ENCODE measurements around the gene ATP6V1E1.
"Not testable (repeated sequence)": the region's sequence is repeated elsewhere in the genome, so short reads cannot be mapped to it uniquely, and the experiment has no call there.

Gene ATP6V1E1

GRCh38 chr22:17628406-17629172 is at the start of gene ATP6V1E1:
TSS of gene ATP6V1E1 (minus strand) at chr22:17628749. CDS start at chr22:17628635, 114 bp downstream.
- Mint-ChIP-seq H3K27ac (ENCODE audit: low read depth) (peak within 1 kb of the TSS; percentile 98), H3K4me1 (peaks cover 10% of the 10 kb centered on the region), H3K27me3 (no peaks in the 10 kb centered on the region), H3K4me3 (peak within 1 kb of the TSS; percentile 94), H3K36me3 (ENCODE audit: insufficient read depth) (peaks cover 19% of the 10 kb centered on the region), H3K9me3 (no peaks in the 10 kb centered on the region)
- peak; percentile 91 to 93 for DNase-seq (ENCODE audit: low spot score in 2 of 2)
- peak; percentile 100 for ATAC-seq (replicated peaks; ENCODE audit: extremely low read depth, poor library complexity, severe bottlenecking)

DNA sequence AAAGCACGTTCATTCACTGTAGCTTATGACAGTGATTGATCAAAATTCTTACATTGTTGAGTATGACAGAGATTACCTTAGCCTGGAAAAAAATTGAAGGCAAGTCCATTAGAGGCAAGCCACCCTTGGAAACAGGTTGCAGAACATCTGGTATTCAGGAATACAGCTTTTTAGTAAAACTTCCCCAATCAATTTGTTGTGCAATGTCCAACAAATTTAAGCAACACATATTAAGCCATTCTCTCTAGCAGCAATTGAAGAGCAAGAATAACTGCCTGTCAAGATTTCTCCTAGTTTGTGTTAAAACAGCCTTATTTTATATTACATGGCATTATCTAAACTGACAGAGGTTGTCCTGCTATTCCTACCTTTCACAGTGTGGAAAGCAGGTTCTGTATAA is 47.0 kb upstream of the ATP6V1E1 start:
- H3K4me3 Mint-ChIP-seq, result no peak overlapping the region

DNA sequence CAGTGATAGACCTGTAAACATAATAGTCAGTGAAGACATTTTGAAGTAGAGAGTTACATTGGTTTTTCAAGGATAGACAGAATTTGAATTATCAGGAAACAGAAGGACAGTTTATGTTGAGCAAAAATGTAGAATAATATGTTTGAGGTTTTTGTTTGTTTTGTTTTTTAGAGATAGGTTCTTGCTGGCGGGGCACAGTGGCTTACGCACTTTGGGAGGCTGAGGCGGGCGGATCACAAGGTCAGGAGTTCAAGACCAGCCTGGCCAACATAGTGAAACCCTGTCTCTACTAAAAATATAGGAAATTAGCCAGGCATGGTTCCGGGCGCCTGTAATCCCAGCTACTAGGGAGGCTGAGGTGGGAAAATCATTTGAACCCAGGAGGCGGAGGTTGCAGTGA is 45.6 kb upstream of the ATP6V1E1 start:
- Mint-ChIP-seq H3K36me3 (ENCODE audit: insufficient read depth) (peaks cover 12% of the 10 kb centered on the region), H3K27ac (ENCODE audit: low read depth) (no peak overlapping the region), H3K4me3 (no peak overlapping the region), H3K9me3 (no peaks in the 10 kb centered on the region), H3K27me3 (no peaks in the 10 kb centered on the region), H3K4me1 (peaks cover 16% of the 10 kb centered on the region)
- no peak for DNase-seq (ENCODE audit: low spot score in 2 of 2)
- no peak for ATAC-seq (replicated peaks; ENCODE audit: extremely low read depth, poor library complexity, severe bottlenecking)

More for the DNA sequence above, 47.0 kb upstream of the ATP6V1E1 start:
- Mint-ChIP-seq H3K9me3 (no peaks in the 10 kb centered on the region), H3K27me3 (no peaks in the 10 kb centered on the region), H3K4me1 (peaks cover 19% of the 10 kb centered on the region), H3K36me3 (ENCODE audit: insufficient read depth) (peaks cover 6% of the 10 kb centered on the region), H3K27ac (ENCODE audit: low read depth) (no peak overlapping the region)
- DNase-seq (ENCODE audit: low spot score in 2 of 2) (no peak), ATAC-seq (replicated peaks; ENCODE audit: extremely low read depth, poor library complexity, severe bottlenecking) (no peak)

- no peak for DNase-seq (ENCODE audit: low spot score in 2 of 2)
- H3K4me3 Mint-ChIP-seq, result no peak overlapping the region
- peaks cover 7% of the 10 kb centered on the region for H3K4me1 Mint-ChIP-seq
- H3K27me3 Mint-ChIP-seq, result no peaks in the 10 kb centered on the region
- no peak for ATAC-seq (replicated peaks; ENCODE audit: extremely low read depth, poor library complexity, severe bottlenecking)
- H3K27ac Mint-ChIP-seq (ENCODE audit: low read depth), result no peak overlapping the region
- H3K36me3 Mint-ChIP-seq (ENCODE audit: insufficient read depth), result peaks cover 13% of the 10 kb centered on the region
- no peaks in the 10 kb centered on the region for H3K9me3 Mint-ChIP-seq
These were observed 44.0 kb upstream of the ATP6V1E1 start for GRCh38 chr22:17672417-17672991.

DNA sequence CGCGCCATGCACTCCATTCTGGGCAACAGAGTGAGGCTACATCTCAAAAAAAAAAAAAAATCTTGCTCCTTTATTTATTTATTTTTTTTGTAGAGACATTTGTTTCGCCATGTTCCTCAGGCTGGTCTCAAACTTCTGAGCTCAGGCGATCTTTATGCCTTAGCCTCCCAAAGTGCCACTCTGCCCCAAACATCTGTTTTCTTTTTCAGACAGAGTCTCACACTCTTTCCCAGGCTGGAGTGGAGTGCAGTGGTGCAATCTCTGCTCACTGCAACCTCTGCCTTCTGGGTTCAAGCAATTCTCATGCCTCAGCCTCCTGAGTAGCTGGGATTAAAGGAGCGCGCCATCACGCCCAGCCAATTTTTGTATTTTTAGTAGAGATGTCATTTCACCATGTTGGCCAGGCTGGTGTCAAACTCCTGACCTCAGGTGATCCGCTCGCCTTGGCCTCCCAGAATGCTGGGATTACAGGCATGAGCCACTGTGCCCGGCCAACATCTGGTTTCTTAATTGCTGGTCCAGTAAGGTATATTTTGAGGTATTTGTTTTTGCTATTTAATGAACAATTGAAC is 43.1 kb upstream of the ATP6V1E1 start:
- not testable (repeated sequence) for H3K27ac Mint-ChIP-seq (ENCODE audit: low read depth); DNase-seq (ENCODE audit: low spot score in 2 of 2); H3K9me3 Mint-ChIP-seq; H3K27me3 Mint-ChIP-seq; ATAC-seq (replicated peaks; ENCODE audit: extremely low read depth, poor library complexity, severe bottlenecking); H3K4me3 Mint-ChIP-seq
- Mint-ChIP-seq H3K4me1 (peaks cover 15% of the 10 kb centered on the region), H3K36me3 (ENCODE audit: insufficient read depth) (peaks cover 15% of the 10 kb centered on the region)

- Mint-ChIP-seq H3K4me1 (peaks cover 17% of the 10 kb centered on the region), H3K27ac (ENCODE audit: low read depth) (no peak overlapping the region), H3K27me3 (no peaks in the 10 kb centered on the region), H3K4me3 (no peak overlapping the region), H3K36me3 (ENCODE audit: insufficient read depth) (peaks cover 32% of the 10 kb centered on the region), H3K9me3 (no peaks in the 10 kb centered on the region)
- DNase-seq (ENCODE audit: low spot score in 2 of 2), result no peak
- ATAC-seq (replicated peaks; ENCODE audit: extremely low read depth, poor library complexity, severe bottlenecking), result no peak
These were observed 37.3 kb upstream of the ATP6V1E1 start for GRCh38 chr22:17665854-17666253.

DNA sequence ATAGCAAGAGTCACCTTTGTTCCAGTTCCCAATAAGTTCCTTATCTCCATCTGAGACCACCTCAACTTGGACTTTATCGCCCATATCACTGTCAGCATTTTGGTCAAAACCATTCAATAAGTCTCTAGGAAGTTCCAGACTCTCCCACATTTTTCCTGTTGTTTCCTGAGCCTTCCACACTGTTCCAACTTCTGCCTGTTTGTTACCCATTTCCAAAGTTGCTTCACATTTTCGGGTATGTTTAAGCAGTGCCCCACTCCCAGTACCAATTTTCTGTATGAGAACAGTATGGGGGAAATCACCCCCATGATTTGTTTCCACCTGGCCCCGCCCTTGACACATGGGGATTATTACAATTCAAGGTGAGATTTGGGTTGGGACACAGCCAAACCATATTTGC is 36.7 kb upstream of the ATP6V1E1 start:
- no peak overlapping the region for H3K4me3 Mint-ChIP-seq
- H3K27ac Mint-ChIP-seq (ENCODE audit: low read depth), result no peak overlapping the region
- peaks cover 17% of the 10 kb centered on the region for H3K4me1 Mint-ChIP-seq
- peaks cover 31% of the 10 kb centered on the region for H3K36me3 Mint-ChIP-seq (ENCODE audit: insufficient read depth)
- ATAC-seq (replicated peaks; ENCODE audit: extremely low read depth, poor library complexity, severe bottlenecking), result no peak
- no peaks in the 10 kb centered on the region for H3K9me3 Mint-ChIP-seq
- DNase-seq (ENCODE audit: low spot score in 2 of 2), result no peak
- H3K27me3 Mint-ChIP-seq, result no peaks in the 10 kb centered on the region

DNA sequence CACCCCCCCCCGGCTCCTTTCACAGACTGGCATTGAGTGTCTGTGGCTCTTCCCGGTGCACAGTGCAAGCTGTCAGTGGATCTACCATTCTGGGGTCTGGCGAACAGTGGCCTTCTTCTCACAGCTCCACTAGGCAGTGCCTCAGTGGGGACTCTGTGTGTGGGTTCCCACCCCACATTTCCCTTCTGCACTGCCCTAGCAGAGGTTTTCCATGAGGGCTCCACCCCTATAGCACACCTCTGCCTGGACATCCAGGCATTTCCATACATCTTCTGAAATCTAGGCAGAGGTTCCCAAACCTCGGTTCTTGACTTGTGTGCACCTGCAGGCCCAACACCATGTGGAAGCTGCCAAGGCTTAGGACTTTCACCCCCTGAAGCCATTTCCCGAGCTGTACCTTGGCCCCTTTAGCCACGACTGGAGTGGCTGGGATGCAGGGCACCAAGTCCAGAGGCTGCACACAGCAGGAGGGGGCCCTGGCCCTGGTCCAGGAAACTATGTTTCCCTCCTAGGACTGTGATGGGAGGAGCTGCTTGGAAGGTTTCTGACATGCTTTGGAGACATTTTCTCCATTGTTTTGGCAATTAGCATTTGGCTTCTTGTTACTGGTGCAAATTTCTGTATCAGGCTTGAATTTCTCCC is 36.0 kb upstream of the ATP6V1E1 start:
- no peaks in the 10 kb centered on the region for H3K9me3 Mint-ChIP-seq
- H3K27ac Mint-ChIP-seq (ENCODE audit: low read depth), result no peak overlapping the region
- H3K27me3 Mint-ChIP-seq, result no peaks in the 10 kb centered on the region
- peaks cover 17% of the 10 kb centered on the region for H3K4me1 Mint-ChIP-seq
- ATAC-seq (replicated peaks; ENCODE audit: extremely low read depth, poor library complexity, severe bottlenecking), result no peak
- no peak overlapping the region for H3K4me3 Mint-ChIP-seq
- H3K36me3 Mint-ChIP-seq (ENCODE audit: insufficient read depth), result peaks cover 27% of the 10 kb centered on the region
- no peak for DNase-seq (ENCODE audit: low spot score in 2 of 2)

DNA sequence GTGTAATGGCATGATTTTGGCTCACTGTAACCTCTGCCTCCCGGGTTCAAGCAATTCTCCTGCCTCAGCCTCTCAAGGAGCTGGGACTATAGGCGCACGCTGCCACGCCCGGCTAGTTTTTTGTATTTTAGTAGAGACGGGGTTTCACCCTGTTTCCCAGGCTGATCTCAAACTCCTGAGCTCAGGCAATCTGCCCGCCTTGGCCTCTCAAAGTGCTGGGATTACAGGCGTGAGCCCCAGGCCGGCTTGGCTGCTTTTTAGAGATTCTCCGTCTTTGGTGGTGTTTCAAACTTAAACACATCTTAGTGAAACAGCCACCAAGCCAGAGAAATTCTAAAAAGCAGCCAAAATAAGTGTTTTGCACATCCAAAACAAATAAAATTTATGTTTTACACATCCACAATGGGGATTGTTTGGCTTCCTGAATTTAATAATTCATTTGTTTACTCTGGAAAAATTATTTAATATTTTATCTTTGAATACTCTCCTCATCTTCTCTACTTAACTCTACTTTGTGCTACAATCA is 28.4 kb upstream of the ATP6V1E1 start:
- H3K27ac Mint-ChIP-seq (ENCODE audit: low read depth), result no peak overlapping the region
- no peaks in the 10 kb centered on the region for H3K27me3 Mint-ChIP-seq
- no peaks in the 10 kb centered on the region for H3K9me3 Mint-ChIP-seq
- no peak for ATAC-seq (replicated peaks; ENCODE audit: extremely low read depth, poor library complexity, severe bottlenecking)
- no peak for DNase-seq (ENCODE audit: low spot score in 2 of 2)
- H3K4me1 Mint-ChIP-seq, result no peaks in the 10 kb centered on the region
- H3K36me3 Mint-ChIP-seq (ENCODE audit: insufficient read depth), result peaks cover 23% of the 10 kb centered on the region
- no peak overlapping the region for H3K4me3 Mint-ChIP-seq

DNA sequence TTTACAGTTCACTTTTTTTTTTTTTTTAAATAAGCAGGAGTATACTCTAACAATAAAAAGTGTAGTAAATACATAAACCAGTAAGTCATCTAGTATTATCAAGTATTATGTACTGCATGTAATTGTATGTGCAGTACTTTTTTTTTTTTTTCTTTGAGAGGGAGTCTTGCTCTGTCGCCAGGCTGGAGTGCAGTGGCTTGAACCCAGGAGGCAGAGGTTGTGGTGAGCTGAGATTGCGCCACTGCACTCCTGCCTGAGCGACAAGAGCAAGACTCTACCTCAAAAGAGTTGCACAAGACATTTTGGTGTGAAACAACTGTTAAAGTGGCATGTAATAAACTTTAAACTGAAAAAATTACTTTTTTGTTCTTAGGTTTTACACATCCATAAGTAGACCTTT is 26.7 kb upstream of the ATP6V1E1 start:
- peaks cover 26% of the 10 kb centered on the region for H3K36me3 Mint-ChIP-seq (ENCODE audit: insufficient read depth)
- no peak for ATAC-seq (replicated peaks; ENCODE audit: extremely low read depth, poor library complexity, severe bottlenecking)
- no peaks in the 10 kb centered on the region for H3K9me3 Mint-ChIP-seq
- H3K4me3 Mint-ChIP-seq, result no peak overlapping the region
- H3K27me3 Mint-ChIP-seq, result no peaks in the 10 kb centered on the region
- H3K27ac Mint-ChIP-seq (ENCODE audit: low read depth), result no peak overlapping the region
- DNase-seq (ENCODE audit: low spot score in 2 of 2), result no peak
- H3K4me1 Mint-ChIP-seq, result no peaks in the 10 kb centered on the region

DNA sequence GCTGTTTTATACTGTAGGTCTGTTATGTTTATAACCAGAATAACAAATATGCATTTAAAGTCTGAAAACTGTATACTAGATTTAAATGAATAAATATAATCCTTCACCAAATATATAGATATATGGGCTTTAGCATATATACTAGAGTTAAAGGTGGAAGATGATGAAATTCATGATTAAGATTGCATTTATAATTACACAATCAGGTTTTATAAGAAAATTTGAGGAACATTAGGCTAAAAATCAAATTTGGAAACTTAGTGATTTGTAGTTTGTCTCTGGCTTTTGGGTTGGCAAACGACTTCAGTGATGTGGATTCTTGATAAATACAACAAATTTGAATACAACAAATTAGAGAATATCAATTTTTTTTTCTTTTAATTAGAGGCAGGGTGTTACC is 20.0 kb upstream of the ATP6V1E1 start:
- DNase-seq (ENCODE audit: low spot score in 2 of 2) (no peak), ATAC-seq (replicated peaks; ENCODE audit: extremely low read depth, poor library complexity, severe bottlenecking) (no peak)
- Mint-ChIP-seq H3K4me1 (peaks cover 6% of the 10 kb centered on the region), H3K27me3 (no peaks in the 10 kb centered on the region), H3K27ac (ENCODE audit: low read depth) (no peak overlapping the region), H3K4me3 (no peak overlapping the region), H3K36me3 (ENCODE audit: insufficient read depth) (peaks cover 6% of the 10 kb centered on the region), H3K9me3 (no peaks in the 10 kb centered on the region)

DNA sequence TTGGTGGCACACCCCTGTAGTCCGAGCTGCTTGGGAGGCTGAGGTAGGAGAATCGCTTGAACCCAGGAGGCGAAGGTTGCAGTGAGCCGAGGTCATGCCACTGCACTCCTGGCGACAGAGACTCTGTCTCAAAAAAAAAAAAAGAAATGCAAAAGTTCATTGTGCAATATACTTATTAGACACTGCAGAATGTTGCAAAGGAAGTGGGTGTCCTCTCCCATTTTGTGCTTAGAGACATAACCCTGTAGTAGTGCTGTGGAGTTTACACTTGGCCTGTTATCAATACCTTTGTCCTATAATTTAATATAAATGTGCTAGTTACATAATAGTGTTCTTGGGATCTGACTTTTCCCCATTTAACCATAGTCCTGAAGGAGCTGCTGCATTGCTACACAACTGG is 19.4 kb upstream of the ATP6V1E1 start:
- Mint-ChIP-seq H3K9me3 (no peaks in the 10 kb centered on the region), H3K27ac (ENCODE audit: low read depth) (no peak overlapping the region), H3K4me3 (no peak overlapping the region), H3K27me3 (no peaks in the 10 kb centered on the region), H3K4me1 (peaks cover 6% of the 10 kb centered on the region), H3K36me3 (ENCODE audit: insufficient read depth) (peaks cover 6% of the 10 kb centered on the region)
- ATAC-seq (replicated peaks; ENCODE audit: extremely low read depth, poor library complexity, severe bottlenecking) (no peak), DNase-seq (ENCODE audit: low spot score in 2 of 2) (no peak)
